IgD-negative memory B cell (primary cell): ENCODE results near the gene TCTN3. TPM values are rescaled to one million over a fixed set of nuclear protein-coding genes. Genes with fewer than 3 reads are reported as not detected.
"Not testable (repeated sequence)": the region's sequence is repeated elsewhere in the genome, so short reads cannot be mapped to it uniquely, and the experiment has no call there.

Source experiments
- H3K27ac Mint-ChIP-seq, 3 donors: one replicate each; pipeline ENCODE4 v1.8.0; 2020 to 2022; ENCODE audit warnings: mild to moderate bottlenecking in 3 of 3, mixed read lengths in 3 of 3, moderate library complexity in 1 of 3
- H3K27me3 Mint-ChIP-seq: one replicate; pipeline ENCODE4 v1.8.0; 2021; ENCODE audit warnings: mixed read lengths
- H3K36me3 Mint-ChIP-seq: one replicate; pipeline ENCODE4 v1.8.0; 2020; ENCODE audit warnings: mild to moderate bottlenecking, mixed read lengths
- H3K4me1 Mint-ChIP-seq, 3 donors: one replicate each; pipeline ENCODE4 v1.8.0; 2020 to 2022; ENCODE audit warnings: mixed read lengths in 3 of 3, mild to moderate bottlenecking in 1 of 3
- H3K4me3 Mint-ChIP-seq, 4 donors: one replicate each; pipeline ENCODE4 v1.8.0; 2020 to 2022; ENCODE audit warnings: mild to moderate bottlenecking in 4 of 4, mixed read lengths in 4 of 4, moderate library complexity in 3 of 4
- H3K9me3 Mint-ChIP-seq, 3 donors: one replicate each; pipeline ENCODE4 v1.8.0; 2020 to 2021; ENCODE audit warnings: mixed read lengths in 3 of 3, mild to moderate bottlenecking in 1 of 3
- polyA plus RNA-seq: library from polyadenylated mRNA; unstranded; fragments of 300-500 nt; fragmentation: Illumina TruSeq; gene quantifications from one replicate; pipeline ENCODE4 v1.2.3, GENCODE V29; 2021

Gene TCTN3
- polyA plus RNA-seq, 1 donor from 2014 or later = 55.4 TPM

GRCh38 chr10:95628786-95629185, 64.9 kb downstream of the TCTN3 start:
- H3K9me3 Mint-ChIP-seq = no peaks in the 10 kb centered on the region
- H3K36me3 Mint-ChIP-seq = peaks cover 13% of the 10 kb centered on the region
- no peaks in the 10 kb centered on the region for H3K27me3 Mint-ChIP-seq
- H3K27ac Mint-ChIP-seq = no peak overlapping the region
- no peak overlapping the region for H3K4me3 Mint-ChIP-seq
- no peaks in the 10 kb centered on the region for H3K4me1 Mint-ChIP-seq

GRCh38 chr10:95626500-95626899, 67.2 kb downstream of the TCTN3 start:
- H3K9me3 Mint-ChIP-seq = no peaks in the 10 kb centered on the region
- no peak overlapping the region for H3K27ac Mint-ChIP-seq
- peaks cover 7% of the 10 kb centered on the region for H3K36me3 Mint-ChIP-seq
- no peak overlapping the region for H3K4me3 Mint-ChIP-seq
- H3K27me3 Mint-ChIP-seq = no peaks in the 10 kb centered on the region
- no peaks in the 10 kb centered on the region for H3K4me1 Mint-ChIP-seq

- H3K27ac Mint-ChIP-seq, H3K4me3 Mint-ChIP-seq, H3K4me1 Mint-ChIP-seq, H3K27me3 Mint-ChIP-seq, H3K9me3 Mint-ChIP-seq: not testable (repeated sequence)
- peaks cover 14% of the 10 kb centered on the region for H3K36me3 Mint-ChIP-seq
Measured at GRCh38 chr10:95620415-95620814, 73.3 kb downstream of the TCTN3 start.

GRCh38 chr10:95618101-95618500, 75.6 kb downstream of the TCTN3 start:
- Mint-ChIP-seq H3K36me3 (peaks cover 20% of the 10 kb centered on the region), H3K4me1 (no peaks in the 10 kb centered on the region), H3K27me3 (no peaks in the 10 kb centered on the region), H3K4me3 (no peak overlapping the region), H3K27ac (no peak overlapping the region), H3K9me3 (peaks cover 0 to 2% (median 0%) of the 10 kb centered on the region in 3 donors)

GRCh38 chr10:95616446-95616845, 77.3 kb downstream of the TCTN3 start:
- Mint-ChIP-seq H3K36me3 (peaks cover 22% of the 10 kb centered on the region), H3K4me3 (no peak overlapping the region), H3K27me3 (no peaks in the 10 kb centered on the region), H3K9me3 (peaks cover 0 to 2% (median 0%) of the 10 kb centered on the region in 3 donors), H3K27ac (no peak overlapping the region), H3K4me1 (no peaks in the 10 kb centered on the region)

Other genes starting within 250 kb of the TCTN3 start
- 0.41 TPM for gene SORBS1, start 132.6 kb downstream of the TCTN3 start, polyA plus RNA-seq
- 48.8 TPM for gene ALDH18A1, start 37.2 kb downstream of the TCTN3 start, polyA plus RNA-seq
- 48.0 TPM for gene ENTPD1, start 62.2 kb upstream of the TCTN3 start, polyA plus RNA-seq
- 0.28 TPM for gene CC2D2B, start 214.0 kb upstream of the TCTN3 start, polyA plus RNA-seq